ELR (cell line): ENCODE results near the gene CYP27B1.

Experiments
- DNase-seq: peaks from one replicate; pipeline ENCODE4 v3.0.0-alpha.2; 2015; ENCODE audit warnings: low read depth

The CYP27B1 gene

DNA sequence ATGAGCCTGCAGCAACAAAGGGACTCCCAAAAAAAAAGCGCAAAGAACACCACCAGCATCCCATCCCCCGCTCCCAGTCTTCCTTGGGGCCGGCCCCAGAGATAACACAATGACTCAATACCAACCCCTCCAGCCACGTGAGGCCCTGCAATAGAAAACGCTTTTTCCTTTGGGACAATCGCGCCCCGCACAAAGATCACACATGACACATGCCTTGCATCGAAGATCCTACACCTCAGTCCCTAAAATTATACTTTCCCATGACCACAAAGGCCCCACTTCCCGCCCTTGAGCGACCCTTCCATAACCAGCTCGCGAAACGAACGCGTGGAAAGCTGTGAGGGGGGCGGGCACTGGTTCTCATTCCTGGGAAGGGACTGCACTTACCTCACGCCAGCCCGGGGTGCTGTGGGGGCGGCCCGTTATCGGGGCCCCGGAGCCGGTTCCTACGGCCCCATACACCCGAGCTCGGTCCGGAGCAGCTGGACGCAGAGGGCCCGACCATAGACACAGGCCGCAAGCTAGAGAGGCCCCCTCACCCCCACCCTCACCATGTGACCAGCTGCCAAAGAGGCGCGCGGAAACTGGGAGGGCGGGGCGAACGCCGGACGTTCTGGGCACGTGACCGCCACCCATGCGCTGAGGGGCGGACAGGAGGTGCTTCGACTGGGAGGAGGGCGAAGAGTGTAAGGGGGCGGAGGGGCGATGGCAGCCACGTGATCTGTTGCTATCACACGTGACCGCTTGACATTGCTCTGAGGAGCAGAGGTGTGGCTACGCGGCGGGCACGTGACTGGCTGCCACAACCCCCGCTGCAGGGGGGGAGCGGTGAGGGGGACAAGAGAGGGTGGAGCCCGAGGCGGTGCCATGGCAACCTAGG is 14.8 kb downstream of the CYP27B1 start, which contains the start of gene CDK4:
CDK4 (minus strand) TSS at position 523 of the 880 bp plus-strand sequence. CDS start 593 bp downstream, outside the sequence.
- DNase-seq, result peak; percentile 100

DNA sequence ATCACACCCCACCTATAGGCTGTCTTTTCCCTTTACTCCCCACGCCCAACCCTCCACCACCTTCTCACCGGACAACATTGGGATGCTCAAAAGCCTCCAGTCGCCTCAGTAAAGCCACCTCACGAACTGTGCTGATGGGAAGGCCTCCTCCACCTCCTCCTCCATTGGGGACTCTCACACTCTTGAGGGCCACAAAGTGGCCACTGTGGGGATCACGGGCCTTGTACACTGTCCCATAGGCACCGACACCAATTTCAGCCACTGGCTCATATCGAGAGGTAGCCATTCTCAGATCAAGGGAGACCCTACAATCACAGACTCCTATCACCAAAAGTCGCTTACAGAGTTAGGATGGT is 15.5 kb downstream of the CYP27B1 start:
- no peak for DNase-seq

DNA sequence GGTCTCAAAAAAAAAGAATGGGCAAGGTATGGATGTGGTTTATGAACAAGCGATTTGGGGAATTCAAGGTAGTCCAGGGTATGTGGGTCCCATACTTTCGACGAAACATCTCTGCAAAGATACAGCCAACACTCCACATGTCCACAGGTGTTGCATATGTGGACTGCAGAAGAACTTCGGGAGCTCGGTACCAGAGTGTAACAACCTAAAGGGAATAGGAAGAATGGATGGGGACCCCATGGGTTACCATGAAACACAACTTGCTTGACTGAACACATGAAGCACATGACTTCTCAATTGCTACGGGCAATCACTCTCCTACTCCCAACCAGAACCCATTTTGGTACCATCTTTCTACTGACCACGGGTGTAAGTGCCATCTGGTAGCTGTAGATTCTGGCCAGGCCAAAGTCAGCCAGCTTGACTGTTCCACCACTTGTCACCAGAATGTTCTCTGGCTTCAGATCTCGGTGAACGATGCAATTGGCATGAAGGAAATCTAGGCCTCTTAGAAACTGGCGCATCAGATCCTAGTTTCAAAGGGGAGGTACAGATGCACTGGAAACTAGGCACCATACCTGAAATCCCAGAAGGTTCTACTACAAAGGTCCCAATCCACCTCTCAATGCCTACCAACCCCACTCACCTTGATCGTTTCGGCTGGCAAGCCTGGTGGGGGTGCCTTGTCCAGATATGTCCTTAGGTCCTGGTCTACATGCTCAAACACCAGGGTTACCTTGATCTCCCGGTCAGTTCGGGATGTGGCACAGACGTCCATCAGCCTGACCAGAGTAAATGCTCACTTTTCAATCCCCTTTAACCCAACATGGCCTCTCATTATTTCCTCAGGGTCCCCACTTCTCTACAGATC is 16.1 kb downstream of the CYP27B1 start:
- DNase-seq, result no peak

DNA sequence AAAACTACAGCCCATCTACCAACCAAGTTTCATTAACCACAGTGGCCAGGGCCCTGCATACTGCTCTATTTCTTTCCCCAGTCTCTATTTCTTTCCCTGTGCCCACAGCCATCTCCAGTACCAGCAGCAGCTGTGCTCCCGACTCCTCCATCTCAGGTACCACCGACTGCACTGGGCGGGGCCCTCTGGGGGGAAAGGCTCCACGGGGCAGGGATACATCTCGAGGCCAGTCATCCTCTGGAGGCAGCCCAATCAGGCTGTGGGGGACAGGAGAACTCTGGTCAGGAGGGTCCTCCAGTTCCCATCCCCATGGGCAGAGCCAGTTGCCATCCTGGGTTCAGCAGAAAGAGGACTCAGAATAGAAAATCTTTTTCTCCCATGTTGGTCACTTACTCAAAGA is 17.8 kb downstream of the CYP27B1 start:
- DNase-seq, result no peak

DNA sequence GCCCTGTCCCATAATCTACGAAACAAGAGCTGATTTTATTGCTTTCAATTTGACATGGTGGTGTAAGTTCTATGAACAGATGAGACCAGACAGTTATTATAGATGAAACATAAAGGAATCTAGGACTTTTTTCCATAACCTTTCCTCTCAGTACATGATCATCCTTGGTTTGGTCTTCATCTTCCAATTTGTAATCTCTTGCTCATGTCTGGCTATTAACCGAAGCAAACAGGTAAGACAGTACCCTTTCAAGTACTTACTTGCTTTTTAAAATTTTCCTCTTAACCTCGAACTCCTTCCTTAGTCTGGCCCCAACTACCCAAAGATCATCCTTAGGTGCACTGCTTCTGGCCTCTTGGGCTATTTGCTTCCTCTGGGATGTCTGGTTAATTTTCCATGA is 20.9 kb downstream of the CYP27B1 start:
- DNase-seq, result no peak

DNA sequence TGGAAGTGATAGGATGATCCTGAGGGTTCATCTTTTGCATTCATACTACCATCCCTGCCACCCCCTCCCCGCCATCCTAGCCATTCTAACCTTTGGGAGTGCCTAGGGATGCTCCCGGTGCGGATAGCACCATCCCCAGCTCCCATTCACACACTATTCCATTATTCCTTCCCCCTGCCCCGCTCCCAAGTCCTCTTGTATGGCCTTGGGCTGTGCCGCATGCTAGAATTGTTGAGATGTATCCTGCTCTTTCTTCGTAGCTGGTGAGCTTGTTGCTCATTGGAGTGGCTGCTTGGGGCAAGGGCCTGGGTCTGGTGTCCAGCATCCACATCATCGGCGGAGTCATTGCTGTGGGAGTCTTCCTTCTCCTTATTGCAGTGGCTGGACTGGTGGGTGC is 21.4 kb downstream of the CYP27B1 start:
- DNase-seq, result peak; percentile 27

DNA sequence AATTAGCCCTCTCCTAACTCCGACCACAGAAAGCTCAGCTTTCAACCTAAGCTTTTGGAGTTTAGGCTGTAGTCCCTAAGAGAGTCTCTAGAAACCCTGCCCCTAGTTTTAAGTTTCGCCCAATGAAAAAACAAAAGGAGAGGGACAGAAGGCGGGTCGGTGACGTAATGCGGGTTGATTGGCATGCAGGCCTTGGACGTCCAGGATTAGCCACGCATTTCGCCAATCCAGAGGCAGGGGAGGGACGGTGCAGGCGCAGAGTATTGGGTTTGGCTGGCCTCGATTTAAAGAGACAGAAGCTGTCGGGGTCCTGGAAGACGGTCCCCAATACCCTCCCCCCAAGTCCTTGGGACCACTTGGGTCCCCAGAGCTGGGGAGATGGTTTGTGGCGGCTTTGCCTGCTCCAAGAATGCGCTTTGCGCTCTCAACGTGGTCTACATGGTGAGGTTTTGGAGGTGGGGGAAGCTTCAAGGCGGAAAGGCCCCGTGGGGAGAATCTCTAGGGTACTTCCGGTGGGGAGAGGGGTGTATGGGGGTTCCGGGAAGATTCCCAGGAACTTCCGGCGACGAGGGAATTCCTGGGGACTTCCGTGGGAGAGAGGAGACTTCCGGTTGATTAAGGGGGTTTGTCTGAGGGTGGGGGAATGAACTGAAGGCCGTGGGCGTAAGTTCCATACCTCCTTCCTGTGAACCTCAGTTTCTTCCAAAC is 21.9 kb downstream of the CYP27B1 start, which contains the start of gene TSPAN31:
TSPAN31 (plus strand) TSS at position 263 of the 708 bp plus-strand sequence; CDS start at position 379, 116 bp downstream.
- DNase-seq, result peak; percentile 98

DNA sequence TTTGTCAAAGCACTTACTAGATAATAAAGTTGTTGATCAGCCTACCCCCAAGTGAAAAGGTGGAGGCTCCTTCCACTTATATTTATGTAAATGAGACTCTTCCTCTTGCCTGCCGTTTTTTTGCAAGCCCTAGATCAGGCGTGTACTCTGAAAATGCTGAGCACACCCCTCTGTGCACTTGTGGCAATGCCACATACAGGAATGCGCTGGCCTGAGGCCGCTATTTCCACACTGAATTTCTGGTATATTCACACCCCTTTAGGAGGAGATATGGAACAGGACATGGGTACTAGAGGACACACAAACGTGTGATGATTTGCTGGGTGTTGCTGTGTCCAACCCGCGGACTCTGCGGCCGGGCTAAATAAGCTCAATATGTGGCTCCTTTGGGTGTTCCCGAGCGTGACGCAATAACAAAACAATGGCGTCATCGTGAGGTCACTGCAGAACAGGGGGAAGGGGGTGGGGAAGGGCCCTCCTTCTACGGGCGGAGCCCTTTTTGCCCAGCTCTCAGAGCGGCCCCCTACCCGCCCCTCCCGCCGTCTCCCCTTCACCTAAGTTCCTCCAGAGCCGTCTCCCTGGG is 22.6 kb downstream of the CYP27B1 start:
- DNase-seq, result no peak

DNA sequence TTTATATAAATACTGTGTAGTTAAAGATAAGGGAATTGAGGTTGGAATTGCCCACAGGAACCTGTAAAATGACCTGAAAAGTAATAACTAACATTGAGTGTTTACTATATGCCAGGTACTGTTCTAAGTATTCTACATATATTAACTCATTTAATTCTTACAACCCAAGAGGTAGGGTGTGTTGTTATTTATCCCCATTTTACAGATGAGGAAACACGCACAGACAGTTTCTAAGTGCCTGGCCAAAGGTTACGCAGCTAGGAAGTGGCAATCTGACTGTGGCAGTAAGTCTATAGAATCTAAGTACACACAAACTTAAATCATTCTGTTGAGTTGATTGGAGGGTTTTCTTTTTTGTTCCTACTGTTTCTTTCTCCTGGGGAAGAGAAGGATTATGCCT is 23.1 kb downstream of the CYP27B1 start:
- no peak for DNase-seq

DNA sequence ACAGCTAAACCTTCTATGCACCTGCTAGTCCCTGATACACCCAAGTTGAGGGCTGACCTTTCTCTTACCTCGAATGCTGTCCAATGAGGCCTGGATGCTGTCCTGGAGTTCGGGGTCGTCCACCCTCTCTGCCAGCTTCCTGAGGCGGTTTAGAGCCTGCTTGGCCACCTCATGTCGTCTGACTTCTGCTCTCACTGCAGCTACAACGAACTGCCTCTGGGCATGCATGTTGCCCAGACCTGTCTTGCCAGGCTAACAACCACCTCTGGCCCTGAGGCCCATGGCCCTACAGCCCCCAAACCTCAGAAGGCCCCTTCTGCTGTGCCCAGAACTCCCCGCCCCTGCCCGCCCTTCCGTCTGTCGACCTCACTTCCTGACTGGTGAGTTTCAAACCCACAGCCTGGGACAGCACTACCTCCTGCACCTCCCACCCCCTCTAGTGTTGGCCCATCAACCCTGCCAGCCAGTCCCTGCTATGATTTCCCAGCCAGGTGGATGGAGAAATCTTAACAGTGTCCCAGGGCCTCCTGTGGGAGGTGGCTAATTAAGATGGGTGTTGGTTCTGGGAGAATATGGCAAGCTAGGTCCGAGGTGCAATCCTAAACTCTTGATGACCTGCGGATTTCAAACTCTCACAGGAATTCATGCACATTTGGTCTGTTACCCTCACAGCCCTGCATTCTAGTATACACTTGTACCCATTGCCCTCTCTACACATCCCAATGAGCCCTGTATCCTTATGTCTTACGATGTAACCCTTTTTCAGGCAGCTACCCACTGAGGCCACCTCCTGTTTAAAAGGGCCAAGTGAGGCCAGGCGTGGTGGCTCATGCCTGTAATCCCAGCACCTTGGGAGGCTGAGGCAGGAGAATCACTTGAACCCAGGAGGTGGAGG is 24.8 kb downstream of the CYP27B1 start:
- no peak for DNase-seq

DNA sequence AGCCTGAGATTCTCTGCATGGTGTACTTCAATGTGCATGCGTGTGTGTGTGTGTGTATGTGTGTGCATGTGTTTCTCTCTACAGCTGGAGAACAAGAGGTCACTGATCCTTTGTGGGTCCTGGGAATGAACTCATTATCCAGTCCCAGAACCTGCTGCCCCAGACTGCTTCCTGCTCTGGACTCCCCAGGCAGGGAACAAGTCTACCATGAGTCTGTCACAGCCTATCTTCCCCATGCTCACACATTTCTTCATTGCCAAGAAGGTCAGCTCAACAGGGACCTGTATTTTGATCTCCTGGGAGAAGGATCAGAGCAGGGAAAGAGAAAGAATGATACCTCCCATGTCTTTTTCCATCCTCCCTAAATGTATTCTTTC is 25.5 kb downstream of the CYP27B1 start:
- no peak for DNase-seq

DNA sequence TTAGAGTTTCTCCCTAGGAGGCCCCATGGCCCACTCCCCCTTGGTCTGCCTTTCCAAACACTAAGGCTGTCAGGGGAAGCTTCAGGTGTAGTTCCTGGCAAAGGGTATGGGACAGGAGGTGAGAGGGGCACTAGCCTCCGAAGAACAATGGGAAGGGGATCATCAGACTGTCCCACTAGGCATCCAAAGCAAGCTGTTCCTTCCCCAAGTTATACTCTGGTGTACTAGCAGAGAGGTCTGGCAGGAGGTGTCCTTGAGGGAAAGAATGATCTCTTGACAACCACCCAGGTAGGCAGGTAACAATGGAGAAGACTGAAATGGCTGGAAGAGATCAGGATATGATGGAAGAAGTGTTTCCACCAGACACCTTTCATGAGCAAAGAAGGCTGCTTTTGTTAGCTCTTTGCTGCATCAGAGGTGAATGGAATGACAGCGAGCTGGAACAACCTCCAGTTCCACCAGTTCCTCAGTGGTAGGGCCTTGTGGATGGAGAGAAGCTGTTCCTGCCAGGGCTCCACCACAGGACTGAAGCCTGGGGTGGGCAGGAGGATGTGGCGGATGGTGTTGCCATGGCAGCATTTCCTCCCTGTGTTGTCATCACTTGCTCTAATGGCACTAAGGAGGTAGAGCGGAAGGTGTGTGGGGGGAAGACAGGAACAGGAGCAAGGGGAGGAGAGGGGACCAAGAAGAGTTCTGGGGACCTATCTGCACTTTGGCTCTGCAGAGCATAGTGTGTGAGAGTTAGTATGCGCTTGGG is 26.0 kb downstream of the CYP27B1 start:
- DNase-seq, result no peak

DNA sequence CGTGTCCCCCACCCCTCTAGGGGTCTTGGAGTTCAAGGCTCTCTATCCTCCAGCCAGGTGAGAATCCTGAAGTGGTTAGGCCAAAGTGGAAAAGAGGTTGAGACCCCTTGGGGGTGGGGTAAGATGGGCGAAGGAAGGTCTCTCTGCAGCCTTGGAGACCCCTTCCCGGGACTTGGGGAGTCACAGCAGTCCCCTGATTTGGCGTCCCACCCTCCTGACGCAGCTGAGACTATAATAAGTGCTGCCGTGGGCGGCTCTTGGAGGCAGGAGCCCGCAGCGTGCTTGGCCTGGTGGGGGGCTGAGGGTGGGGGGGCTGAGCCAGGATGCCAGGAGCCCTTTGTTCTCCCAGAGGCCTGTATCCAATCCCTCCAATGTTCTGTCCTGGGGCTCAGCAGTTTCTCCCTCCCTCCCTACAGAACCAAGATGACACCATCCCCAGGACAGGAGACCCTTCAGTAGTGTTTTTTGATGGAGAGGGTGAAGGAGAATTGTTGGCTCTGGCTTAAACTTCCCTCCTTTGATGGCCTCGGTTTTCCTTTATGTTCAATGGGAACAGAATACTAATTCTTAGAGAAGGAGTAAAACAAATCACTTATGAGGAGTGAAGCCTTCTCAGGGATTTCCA is 26.9 kb downstream of the CYP27B1 start:
- no peak for DNase-seq

DNA sequence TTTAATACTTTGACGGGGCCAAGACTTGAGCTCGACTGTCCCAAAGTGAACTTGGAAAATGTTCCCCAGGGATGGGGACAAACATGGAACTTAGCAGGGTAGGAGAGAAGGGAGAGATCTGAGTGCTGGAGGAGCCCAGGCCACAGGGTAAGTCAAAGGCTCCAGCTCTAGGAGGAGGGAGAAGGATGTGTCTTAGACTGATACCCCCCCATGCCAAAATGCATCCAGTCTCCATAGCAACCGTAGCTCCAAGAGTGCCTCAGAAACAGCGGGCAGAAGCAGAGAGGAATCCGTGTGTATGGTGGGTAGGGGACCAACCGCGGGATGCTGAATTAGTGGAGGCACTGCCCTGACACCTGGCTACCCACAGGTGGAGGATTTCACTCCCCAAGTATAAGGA is 27.5 kb downstream of the CYP27B1 start:
- DNase-seq, result no peak

DNA sequence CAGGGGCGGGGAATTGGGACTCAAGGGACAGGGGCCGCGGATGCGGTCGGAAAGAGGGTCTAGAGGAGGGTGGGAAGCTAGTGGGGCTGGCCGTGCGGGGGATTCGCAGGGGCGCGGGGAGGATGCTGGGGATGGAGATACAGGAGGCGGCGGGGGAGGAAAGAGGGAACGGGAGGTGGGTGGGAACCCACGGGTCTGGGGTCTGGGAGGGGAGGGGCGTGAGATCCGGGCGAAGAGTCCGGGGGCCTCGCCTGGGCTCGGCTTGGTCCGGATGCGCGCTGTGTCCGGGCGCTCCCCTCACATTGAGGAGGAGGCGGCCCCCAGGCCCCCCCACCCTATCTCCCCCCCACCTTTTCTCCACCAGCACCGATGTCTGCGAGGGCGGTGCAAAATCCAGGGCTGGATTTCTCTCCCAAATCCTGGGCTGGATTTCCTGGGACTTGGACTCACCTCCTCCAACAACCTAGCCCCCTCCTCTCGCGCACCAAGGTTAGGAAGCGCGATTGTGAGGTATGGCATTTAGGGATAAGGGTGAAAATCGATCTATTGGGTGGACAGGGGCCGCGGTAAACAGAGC is 28.1 kb downstream of the CYP27B1 start, which contains the start of gene AGAP2:
AGAP2 (minus strand) TSS at position 82 of the 577 bp plus-strand sequence. CDS start 496 bp downstream, outside the sequence.
- DNase-seq, result no peak

DNA sequence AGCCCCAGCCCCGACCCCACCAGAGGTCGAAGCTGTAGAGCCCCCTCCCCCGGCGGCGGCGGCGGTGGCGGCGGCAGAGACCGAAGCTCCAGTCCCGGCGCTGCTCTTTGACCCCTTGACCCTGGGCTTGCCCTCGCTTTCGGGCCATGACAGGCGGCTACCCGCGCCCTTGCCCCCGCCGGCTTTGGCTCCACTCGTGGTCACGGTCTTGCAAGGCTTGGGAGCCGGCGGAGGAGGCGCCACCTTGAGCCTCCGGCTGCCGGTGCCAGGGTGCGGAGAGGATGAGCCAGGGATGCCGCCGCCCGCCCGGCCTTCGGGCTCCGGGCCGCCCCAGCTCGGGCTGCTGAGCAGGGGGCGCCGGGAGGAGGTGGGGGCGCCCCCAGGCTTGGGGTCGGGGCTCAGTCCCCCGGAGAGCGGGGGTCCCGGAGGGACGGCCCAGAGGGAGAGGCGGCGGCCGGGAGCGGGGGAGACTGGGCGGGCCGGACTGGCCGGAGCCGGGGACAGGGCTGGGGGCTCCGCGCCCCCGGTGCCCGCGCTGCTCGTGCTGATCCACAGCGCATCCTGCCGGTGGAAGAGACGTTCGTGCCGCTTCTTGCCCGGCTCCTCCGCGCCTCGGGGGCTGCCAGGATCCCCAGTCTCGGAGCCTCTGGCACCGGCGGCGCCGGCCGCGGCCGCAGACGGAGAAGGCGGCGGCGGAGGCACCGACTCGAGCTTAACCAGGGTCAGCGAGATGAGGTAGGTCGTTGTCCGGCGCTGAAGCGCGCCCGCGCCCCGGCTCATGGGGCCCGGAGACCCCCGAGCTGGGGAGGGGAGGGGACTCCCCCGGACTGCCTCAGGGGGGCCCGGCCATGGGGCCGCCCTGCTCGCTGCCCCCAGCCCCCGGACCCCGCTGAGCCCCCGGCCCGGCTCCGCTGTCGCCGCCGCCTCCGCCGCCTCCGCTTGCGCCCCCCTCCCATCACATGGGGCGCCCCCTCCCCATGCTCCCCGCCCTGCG is 29.1 kb downstream of the CYP27B1 start:
- DNase-seq, result peak; percentile 51

DNA sequence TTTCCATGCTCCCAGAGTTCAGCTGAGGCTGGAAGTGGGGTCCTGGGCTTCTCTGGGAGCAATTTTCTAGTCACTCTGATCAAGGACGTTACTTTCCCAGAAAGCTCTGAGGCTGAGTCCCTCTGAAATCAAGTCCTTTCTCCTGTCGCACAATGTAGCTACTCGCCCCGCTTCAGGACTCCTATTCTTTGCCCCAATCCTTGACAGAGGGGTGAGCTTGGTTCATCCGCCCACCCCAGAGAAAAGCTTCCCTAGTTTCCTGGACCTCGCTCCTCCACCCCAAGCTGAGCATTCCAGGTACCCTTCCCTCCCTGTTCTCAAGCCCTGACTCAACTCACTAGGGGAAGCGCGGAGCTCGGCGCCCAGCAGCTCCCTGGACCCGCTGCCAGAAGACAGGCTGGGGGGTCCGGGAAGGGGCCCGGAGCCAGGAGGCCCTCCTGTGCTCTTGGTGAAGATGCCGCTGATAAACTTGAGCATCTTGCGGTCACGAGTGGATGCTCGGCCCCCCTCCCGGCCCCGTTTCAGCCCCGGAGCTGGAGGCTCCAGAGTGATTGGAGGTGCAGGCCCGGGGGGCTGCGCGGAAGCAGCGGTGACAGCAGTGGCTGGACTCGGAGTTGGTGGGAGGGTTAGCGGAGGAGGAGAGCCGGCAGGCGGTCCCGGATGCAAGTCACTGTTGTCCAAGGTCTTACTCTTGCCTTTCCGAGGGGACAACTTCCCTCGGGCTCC is 30.0 kb downstream of the CYP27B1 start:
- DNase-seq, result no peak
